Measurements from ENCODE around the gene RND2.

Gene RND2

GRCh38 chr17:43069368-43069898, 44.4 kb downstream of the RND2 start:
- no peak for DNase-seq

DNA sequence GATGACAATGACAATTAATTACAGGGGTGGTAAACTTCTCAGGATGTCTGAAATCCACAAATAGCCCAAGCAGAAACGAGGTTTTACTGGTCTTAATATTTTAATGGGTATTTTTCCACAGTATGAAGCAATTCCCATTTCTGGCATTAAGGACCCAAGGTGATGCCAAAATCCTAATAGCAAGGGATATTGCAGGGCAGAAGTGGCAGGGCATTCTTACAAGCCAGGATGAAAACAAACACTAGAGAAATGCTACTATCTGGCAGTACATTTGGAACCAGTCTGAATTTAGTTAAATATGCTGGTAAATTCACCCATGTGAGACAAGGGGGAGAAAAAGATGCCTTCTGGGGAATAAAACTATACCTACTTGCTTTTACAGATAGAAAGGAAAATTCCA, 45.2 kb downstream of the RND2 start:
- DNase-seq, result no peak

DNA sequence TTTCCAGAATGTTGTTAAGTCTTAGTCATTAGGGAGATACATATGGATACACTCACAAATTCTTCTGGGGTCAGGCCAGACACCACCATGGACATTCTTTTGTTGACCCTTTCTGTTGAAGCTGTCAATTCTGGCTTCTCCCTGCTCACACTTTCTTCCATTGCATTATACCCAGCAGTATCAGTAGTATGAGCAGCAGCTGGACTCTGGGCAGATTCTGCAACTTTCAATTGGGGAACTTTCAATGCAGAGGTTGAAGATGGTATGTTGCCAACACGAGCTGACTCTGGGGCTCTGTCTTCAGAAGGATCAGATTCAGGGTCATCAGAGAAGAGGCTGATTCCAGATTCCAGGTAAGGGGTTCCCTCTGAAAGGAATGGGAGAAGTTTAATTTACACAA, 45.8 kb downstream of the RND2 start:
- DNase-seq, result no peak

- no peak for DNase-seq
Measured at GRCh38 chr17:43074869-43075268, 49.8 kb downstream of the RND2 start.

GRCh38 chr17:43079641-43080302, 54.7 kb downstream of the RND2 start:
- DNase-seq, result no peak
